Body of pancreas (tissue), 4 donors: Measurements from ENCODE around the gene SMIM3.
"Not testable (repeated sequence)": the region's sequence is repeated elsewhere in the genome, so short reads cannot be mapped to it uniquely, and the experiment has no call there.

ENCODE experiments used
- CTCF ChIP-seq, 7 experiments: fragments of 450-650 bp in 4 of 7; fragments of 200-600 bp in 3 of 7; sonication (generic) in 3 of 7; IDR thresholded peaks; one replicate each; pipeline ENCODE4 v1.5.1; 2016 to 2019; ENCODE audit warnings: antibody characterized with exemption in 7 of 7
- POLR2A ChIP-seq, 3 donors: fragments of 450-650 bp; IDR thresholded peaks; one replicate each; pipeline ENCODE4 v1.6.1; 2016; ENCODE audit warnings: antibody characterized with exemption in 3 of 3, mild to moderate bottlenecking in 2 of 3

GRCh38 chr5:150742455-150743141, 36.0 kb upstream of the SMIM3 start:
- TF ChIP-seq CTCF, POLR2A (IDR thresholded peaks at IDR 0.05): not testable (repeated sequence)
